ENCODE measurements around the gene USP54.

- TF ChIP-seq CTCF (conservative IDR thresholded peaks at IDR 0.05; ENCODE audit: low read length): no peak
- TF ChIP-seq EZH2phosphoT487 (IDR thresholded peaks at IDR 0.05; ENCODE audit: borderline replicate concordance): no peak
Observed at GRCh38 chr10:73486601-73487000, 104.5 kb downstream of the USP54 start.
